ENCODE measurements around the gene ZBTB46.
A peak's percentile ranks its signal among the peaks of the same experiment; 100 is the strongest.
"Not testable (repeated sequence)": the region's sequence is repeated elsewhere in the genome, so short reads cannot be mapped to it uniquely, and the experiment has no call there.

ZBTB46 gene, protein sequence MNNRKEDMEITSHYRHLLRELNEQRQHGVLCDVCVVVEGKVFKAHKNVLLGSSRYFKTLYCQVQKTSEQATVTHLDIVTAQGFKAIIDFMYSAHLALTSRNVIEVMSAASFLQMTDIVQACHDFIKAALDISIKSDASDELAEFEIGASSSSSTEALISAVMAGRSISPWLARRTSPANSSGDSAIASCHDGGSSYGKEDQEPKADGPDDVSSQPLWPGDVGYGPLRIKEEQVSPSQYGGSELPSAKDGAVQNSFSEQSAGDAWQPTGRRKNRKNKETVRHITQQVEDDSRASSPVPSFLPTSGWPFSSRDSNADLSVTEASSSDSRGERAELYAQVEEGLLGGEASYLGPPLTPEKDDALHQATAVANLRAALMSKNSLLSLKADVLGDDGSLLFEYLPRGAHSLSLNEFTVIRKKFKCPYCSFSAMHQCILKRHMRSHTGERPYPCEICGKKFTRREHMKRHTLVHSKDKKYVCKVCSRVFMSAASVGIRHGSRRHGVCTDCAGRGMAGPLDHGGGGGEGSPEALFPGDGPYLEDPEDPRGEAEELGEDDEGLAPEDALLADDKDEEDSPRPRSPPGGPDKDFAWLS

DNA sequence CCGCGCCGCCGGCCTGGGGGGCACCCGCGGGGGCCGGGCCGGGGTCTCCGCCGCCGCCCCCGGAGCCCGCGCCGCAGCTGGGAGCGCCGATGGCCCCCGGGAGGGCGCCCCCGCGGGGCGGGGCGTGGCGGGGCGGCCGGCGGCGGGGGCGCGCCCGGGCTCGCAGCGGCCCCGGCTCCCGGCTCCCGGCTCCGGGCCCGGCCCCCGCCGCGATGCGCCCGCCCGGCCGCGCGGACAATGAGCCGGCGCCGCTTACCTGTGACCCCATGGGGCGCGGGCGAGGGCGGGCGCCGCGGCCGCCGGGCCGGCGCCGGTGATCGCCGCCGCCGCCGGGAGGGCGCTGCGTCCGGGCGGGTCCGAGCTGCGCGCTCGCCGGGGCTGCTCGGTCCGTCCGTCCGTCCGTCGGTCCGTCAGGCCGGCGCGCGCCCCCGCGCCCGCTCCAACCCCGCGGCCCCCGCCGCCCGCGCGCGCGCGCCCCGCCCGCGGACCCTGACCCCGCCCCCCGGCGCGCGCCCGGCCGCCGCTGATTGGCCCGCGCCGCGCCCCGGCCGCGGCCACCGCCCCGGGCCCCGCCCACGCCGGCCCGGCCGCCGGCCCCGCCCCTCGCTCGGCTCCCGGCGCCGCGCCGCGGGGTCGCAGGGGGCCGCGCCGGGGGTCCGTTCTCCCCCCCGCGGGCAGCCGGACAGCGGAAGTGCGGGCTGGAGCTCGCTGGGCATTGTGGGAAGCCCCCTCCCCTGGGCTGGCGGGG, at the start of gene ZBTB46:
TSS of gene ZBTB46 (minus strand) at position 424 of the 748 bp plus-strand sequence. CDS start 40,507 bp downstream, outside the sequence.
- H3K36me3 Mint-ChIP-seq (ENCODE audit: insufficient read depth), result peaks cover 7% of the 10 kb centered on the region
- H3K4me3 Mint-ChIP-seq, result peak within 1 kb of the TSS; percentile 84

DNA sequence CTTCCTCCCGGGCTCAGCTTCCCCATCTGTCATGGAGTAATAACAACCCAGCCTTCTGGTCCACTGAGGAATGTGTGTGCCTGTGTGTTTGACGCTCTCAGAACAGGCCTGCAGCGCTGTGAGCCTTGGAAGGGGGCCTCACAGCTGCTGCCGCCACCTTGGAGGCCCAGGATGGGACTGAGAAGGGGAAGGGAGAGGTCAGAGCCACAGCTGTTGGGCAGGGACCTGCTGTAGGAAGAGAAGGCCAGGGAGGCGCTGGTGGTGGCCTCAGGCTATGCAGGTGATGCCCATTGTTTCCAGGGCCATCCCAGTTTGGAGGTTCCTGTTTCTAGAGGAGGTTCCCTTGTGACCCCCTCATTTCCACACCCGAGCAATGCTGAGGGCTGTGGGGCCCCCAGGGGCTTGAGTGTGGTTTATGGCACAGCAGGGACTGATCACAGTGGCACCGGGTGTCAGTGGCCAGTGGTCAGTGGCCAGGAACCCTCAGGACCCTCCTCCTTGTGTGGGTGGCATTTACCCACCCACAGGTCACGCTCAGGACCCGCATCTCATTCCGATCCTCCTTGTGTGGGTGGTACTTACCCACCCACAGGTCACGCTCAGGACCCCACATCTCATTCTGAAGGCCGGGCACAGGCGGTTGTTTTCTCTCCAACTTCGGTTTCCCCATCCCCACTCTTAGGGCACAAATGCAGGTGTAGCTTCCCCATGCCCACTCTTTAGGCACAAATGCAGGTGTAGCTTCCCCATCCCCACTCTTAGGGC, 48.0 kb upstream of the ZBTB46 start:
- Mint-ChIP-seq H3K27ac (ENCODE audit: low read depth) (peak overlapping the region; percentile 53), H3K4me3 (no peak overlapping the region), H3K27me3 (no peaks in the 10 kb centered on the region), H3K9me3 (no peaks in the 10 kb centered on the region), H3K4me1 (no peaks in the 10 kb centered on the region), H3K36me3 (ENCODE audit: insufficient read depth) (peaks cover 42% of the 10 kb centered on the region)
- ATAC-seq (replicated peaks; ENCODE audit: extremely low read depth, poor library complexity, severe bottlenecking), result no peak
- no peak for DNase-seq (ENCODE audit: low spot score in 2 of 2)

More for the DNA sequence above, at the start of gene ZBTB46:
- peaks cover 11% of the 10 kb centered on the region for H3K4me1 Mint-ChIP-seq
- peaks cover 46% of the 10 kb centered on the region for H3K27me3 Mint-ChIP-seq
- H3K9me3 Mint-ChIP-seq, result no peaks in the 10 kb centered on the region
- H3K27ac Mint-ChIP-seq (ENCODE audit: low read depth), result peak within 1 kb of the TSS; percentile 47
- DNase-seq (ENCODE audit: low spot score in 2 of 2), result no peak
- ATAC-seq (replicated peaks; ENCODE audit: extremely low read depth, poor library complexity, severe bottlenecking), result no peak

- H3K36me3 Mint-ChIP-seq (ENCODE audit: insufficient read depth), result peaks cover 53% of the 10 kb centered on the region
These were observed 46.8 kb upstream of the ZBTB46 start for GRCh38 chr20:63877755-63878470.

DNA sequence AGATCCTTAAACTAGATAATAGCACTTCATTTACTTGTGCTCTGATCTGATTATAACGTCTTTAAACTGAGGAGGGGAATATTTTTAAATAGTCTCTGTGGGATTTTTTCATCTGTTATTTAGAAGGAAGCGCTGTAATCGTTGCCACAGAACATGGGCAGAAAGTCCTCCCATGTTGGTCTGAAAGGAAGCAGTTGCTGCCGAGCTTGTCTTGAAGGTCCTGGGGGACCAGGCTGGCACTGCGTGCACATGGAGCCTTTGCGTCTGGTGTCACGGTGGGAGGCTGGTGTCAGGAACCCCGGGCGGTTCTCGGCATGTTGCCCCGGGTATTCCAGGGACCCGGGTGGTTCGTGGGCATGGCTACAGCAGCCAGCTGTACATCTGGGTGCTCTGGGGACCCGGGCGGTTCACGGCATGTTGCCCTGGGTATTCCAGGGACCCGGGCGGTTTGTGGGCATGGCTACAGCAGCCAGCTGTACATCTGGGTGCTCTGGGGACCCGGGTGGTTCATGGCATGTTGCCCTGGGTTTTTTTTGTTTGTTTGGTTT, 45.5 kb upstream of the ZBTB46 start:
- Mint-ChIP-seq H3K36me3 (ENCODE audit: insufficient read depth) (peaks cover 58% of the 10 kb centered on the region), H3K4me3 (no peak overlapping the region), H3K4me1 (peaks cover 5% of the 10 kb centered on the region), H3K27ac (ENCODE audit: low read depth) (no peak overlapping the region), H3K9me3 (no peaks in the 10 kb centered on the region), H3K27me3 (no peaks in the 10 kb centered on the region)
- ATAC-seq (replicated peaks; ENCODE audit: extremely low read depth, poor library complexity, severe bottlenecking) (no peak), DNase-seq (ENCODE audit: low spot score in 2 of 2) (no peak)

More at GRCh38 chr20:63877755-63878470, 46.8 kb upstream of the ZBTB46 start:
- Mint-ChIP-seq H3K4me1 (peaks cover 5% of the 10 kb centered on the region), H3K27me3 (no peaks in the 10 kb centered on the region), H3K9me3 (no peaks in the 10 kb centered on the region), H3K27ac (ENCODE audit: low read depth) (no peak overlapping the region), H3K4me3 (no peak overlapping the region)
- ATAC-seq (replicated peaks; ENCODE audit: extremely low read depth, poor library complexity, severe bottlenecking) (no peak), DNase-seq (ENCODE audit: low spot score in 2 of 2) (no peak)

GRCh38 chr20:63874241-63874640, 43.2 kb upstream of the ZBTB46 start:
- not testable (repeated sequence) for H3K27ac Mint-ChIP-seq (ENCODE audit: low read depth); H3K27me3 Mint-ChIP-seq; H3K4me1 Mint-ChIP-seq; H3K4me3 Mint-ChIP-seq; ATAC-seq (replicated peaks; ENCODE audit: extremely low read depth, poor library complexity, severe bottlenecking); DNase-seq (ENCODE audit: low spot score in 2 of 2); H3K9me3 Mint-ChIP-seq
- peaks cover 69% of the 10 kb centered on the region for H3K36me3 Mint-ChIP-seq (ENCODE audit: insufficient read depth)

DNA sequence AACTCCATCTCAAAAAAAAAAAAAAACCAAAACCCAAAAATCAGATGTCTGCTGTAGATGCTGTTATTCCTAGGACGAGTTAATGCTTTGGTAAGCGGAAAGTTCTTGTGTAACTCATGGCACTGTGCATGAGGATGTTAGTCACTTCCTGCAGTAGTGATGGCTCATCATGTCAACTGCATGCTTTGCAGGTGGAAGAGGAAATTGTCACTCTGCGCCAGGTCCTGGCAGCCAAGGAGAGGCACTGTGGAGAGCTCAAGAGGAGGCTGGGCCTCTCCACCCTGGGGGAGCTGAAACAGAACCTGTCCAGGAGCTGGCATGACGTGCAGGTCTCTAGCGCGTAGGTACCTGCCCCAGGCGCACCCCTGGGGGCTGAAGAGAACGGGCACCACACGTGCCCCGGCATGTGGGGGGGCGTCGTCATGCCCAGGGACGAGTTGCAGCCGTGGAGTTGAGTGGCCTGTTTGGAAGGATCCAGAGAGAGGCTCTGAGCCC, 42.5 kb upstream of the ZBTB46 start:
- H3K27me3 Mint-ChIP-seq, result no peaks in the 10 kb centered on the region
- no peak overlapping the region for H3K4me3 Mint-ChIP-seq
- H3K36me3 Mint-ChIP-seq (ENCODE audit: insufficient read depth), result peaks cover 74% of the 10 kb centered on the region
- H3K9me3 Mint-ChIP-seq, result no peaks in the 10 kb centered on the region
- DNase-seq (ENCODE audit: low spot score in 2 of 2) (no peak), ATAC-seq (replicated peaks; ENCODE audit: extremely low read depth, poor library complexity, severe bottlenecking) (no peak)
- no peak overlapping the region for H3K27ac Mint-ChIP-seq (ENCODE audit: low read depth)
- peaks cover 5% of the 10 kb centered on the region for H3K4me1 Mint-ChIP-seq

- H3K27me3 Mint-ChIP-seq, result no peaks in the 10 kb centered on the region
- H3K9me3 Mint-ChIP-seq, result no peaks in the 10 kb centered on the region
- H3K4me1 Mint-ChIP-seq, result peaks cover 32% of the 10 kb centered on the region
- DNase-seq (ENCODE audit: low spot score in 2 of 2) (no peak), ATAC-seq (replicated peaks; ENCODE audit: extremely low read depth, poor library complexity, severe bottlenecking) (no peak)
- H3K4me3 Mint-ChIP-seq, result no peak overlapping the region
- no peak overlapping the region for H3K27ac Mint-ChIP-seq (ENCODE audit: low read depth)
- peaks cover 54% of the 10 kb centered on the region for H3K36me3 Mint-ChIP-seq (ENCODE audit: insufficient read depth)
These were observed 37.2 kb upstream of the ZBTB46 start for GRCh38 chr20:63868264-63868663.

- not testable (repeated sequence) for DNase-seq (ENCODE audit: low spot score in 2 of 2); ATAC-seq (replicated peaks; ENCODE audit: extremely low read depth, poor library complexity, severe bottlenecking); H3K27me3 Mint-ChIP-seq; H3K27ac Mint-ChIP-seq (ENCODE audit: low read depth); H3K9me3 Mint-ChIP-seq
- Mint-ChIP-seq H3K36me3 (ENCODE audit: insufficient read depth) (peaks cover 44% of the 10 kb centered on the region), H3K4me1 (peaks cover 36% of the 10 kb centered on the region), H3K4me3 (peak overlapping the region; percentile 89)
These were observed 36.0 kb upstream of the ZBTB46 start for GRCh38 chr20:63867042-63867441.

- peak; percentile 93 for ATAC-seq (replicated peaks; ENCODE audit: extremely low read depth, poor library complexity, severe bottlenecking)
- Mint-ChIP-seq H3K9me3 (no peaks in the 10 kb centered on the region), H3K4me1 (peaks cover 41% of the 10 kb centered on the region), H3K4me3 (peak within 1 kb of the TSS; percentile 89), H3K27ac (ENCODE audit: low read depth) (peak within 1 kb of the TSS; percentile 88), H3K36me3 (ENCODE audit: insufficient read depth) (peaks cover 30% of the 10 kb centered on the region), H3K27me3 (no peaks in the 10 kb centered on the region)
- DNase-seq (ENCODE audit: low spot score in 2 of 2), result peak; percentile 95
These were observed 34.0 kb upstream of the ZBTB46 start, which contains the start of gene TPD52L2 for GRCh38 chr20:63864978-63865640. Gene TPD52L2, plus strand, starts transcription at chr20:63865270. Its CDS starts 96 bp downstream, at chr20:63865366.

GRCh38 chr20:63864545-63864977, 33.5 kb upstream of the ZBTB46 start:
- peaks cover 28% of the 10 kb centered on the region for H3K36me3 Mint-ChIP-seq (ENCODE audit: insufficient read depth)
- DNase-seq (ENCODE audit: low spot score in 2 of 2) (no peak), ATAC-seq (replicated peaks; ENCODE audit: extremely low read depth, poor library complexity, severe bottlenecking) (no peak)
- H3K27ac Mint-ChIP-seq (ENCODE audit: low read depth), result peak overlapping the region; percentile 88
- H3K4me3 Mint-ChIP-seq, result peak overlapping the region; percentile 89
- no peaks in the 10 kb centered on the region for H3K27me3 Mint-ChIP-seq
- H3K9me3 Mint-ChIP-seq, result no peaks in the 10 kb centered on the region
- peaks cover 41% of the 10 kb centered on the region for H3K4me1 Mint-ChIP-seq
